ENCODE measurements around the gene LRMDA. TPM values are rescaled to one million over a fixed set of nuclear protein-coding genes. Genes with fewer than 3 reads are reported as not detected.
"Not testable (repeated sequence)": the region's sequence is repeated elsewhere in the genome, so short reads cannot be mapped to it uniquely, and the experiment has no call there.

LRMDA gene
- total and polyA plus RNA-seq, 2 of the 4 experiments (the other 2 are of a cell fraction): 0.07 TPM; not detected in 1

GRCh38 chr10:75605795-75606194 lies 174.4 kb downstream of the LRMDA start:
- in situ Hi-C loops (cut with MboI; ENCODE audit: low sequenced_read_pairs); H4K5ac ChIP-seq (ENCODE audit: low read depth, low read length); POLR2A ChIA-PET (ENCODE audit: unreplicated experiment); H3K4me2 ChIP-seq (ENCODE audit: low read depth, low read length); H3K56ac ChIP-seq (ENCODE audit: extremely low read depth, insufficient read depth, low read length); H2AK9ac ChIP-seq (replicated peaks; ENCODE audit: low read depth, low read length, poor library complexity); H3K9me1 ChIP-seq (ENCODE audit: insufficient read depth, low read length); H3K9me3 ChIP-seq (ENCODE audit: control insufficient read depth, insufficient read depth, low read length); H2BK5ac ChIP-seq (ENCODE audit: low read depth, low read length, poor library complexity, severe bottlenecking); ATAC-seq (ENCODE audit: low read depth); H3K14ac ChIP-seq (replicated peaks; ENCODE audit: low read depth, low read length); H3K4me3 ChIP-seq (ENCODE audit: insufficient read depth, low read depth, low read length); H2AFZ ChIP-seq (replicated peaks; ENCODE audit: low read length, poor library complexity); H3K27ac ChIP-seq (ENCODE audit: insufficient read depth, low read length); H3K36me3 ChIP-seq (ENCODE audit: control insufficient read depth, insufficient read depth, low read length); H3K9ac ChIP-seq (ENCODE audit: low read depth, low read length); H3K4me1 ChIP-seq (ENCODE audit: control insufficient read depth, insufficient read depth, low read length); H4K8ac ChIP-seq (ENCODE audit: low read depth in 2 of 2, low read length in 2 of 2); DNase-seq; H3K27me3 ChIP-seq (ENCODE audit: control insufficient read depth, insufficient read depth, low read length); dilution Hi-C loops (cut with HindIII; ENCODE audit: low sequenced_read_pairs, unreplicated experiment); H2BK120ac ChIP-seq (ENCODE audit: low read depth, low read length); H3K18ac ChIP-seq (ENCODE audit: low read depth, low read length); H3K23ac ChIP-seq (ENCODE audit: low read depth, low read length); H4K20me1 ChIP-seq (ENCODE audit: insufficient read depth, low read length); BruUV-seq (replicated peaks); H4K91ac ChIP-seq (ENCODE audit: insufficient read depth, low read depth, low read length); H2BK20ac ChIP-seq (ENCODE audit: low read depth, low read length); H2BK15ac ChIP-seq (ENCODE audit: low read depth, low read length); CTCF ChIA-PET; H3K4ac ChIP-seq (ENCODE audit: low read depth, low read length); intact Hi-C loops (cut with micrococcal nuclease); H3K79me1 ChIP-seq (ENCODE audit: low read depth in 1 of 2, low read length in 2 of 2); H2AK5ac ChIP-seq (ENCODE audit: low read depth, low read length): not testable (repeated sequence)
- 86% methylated on average over 1 of the region's 6 CpGs; no CpG with 5 or more reads in 1 of the 2 experiments for whole genome bisulfite sequencing, 2 experiments (ENCODE audit: extremely low coverage in 2 of 2, insufficient read length in 1 of 2)

All from IMR-90 (cell line).